NCI-H460 (cell line): ENCODE data around the gene ZBTB37. TPM values are rescaled to one million over a fixed set of nuclear protein-coding genes. Genes with fewer than 3 reads are reported as not detected.
A peak's percentile ranks its signal among the peaks of the same experiment; 100 is the strongest.
"Not testable (repeated sequence)": the region's sequence is repeated elsewhere in the genome, so short reads cannot be mapped to it uniquely, and the experiment has no call there.

Experiments
- DNase-seq: peaks from one replicate; pipeline ENCODE4 v3.0.0-alpha.2; 2016; ENCODE audit warnings: low read depth; ENCODE audit errors: extremely low read depth
- total RNA-seq: library from RNA; depleted of rRNA; stranded (reverse); fragments of >200 nt; shearing (Covaris generic); gene quantifications from 2 replicates; pipeline ENCODE4 v1.2.3, GENCODE V29; 2014

Gene ZBTB37
- total RNA-seq, 1 experiment from 2014 or later: 14.3 TPM

DNA sequence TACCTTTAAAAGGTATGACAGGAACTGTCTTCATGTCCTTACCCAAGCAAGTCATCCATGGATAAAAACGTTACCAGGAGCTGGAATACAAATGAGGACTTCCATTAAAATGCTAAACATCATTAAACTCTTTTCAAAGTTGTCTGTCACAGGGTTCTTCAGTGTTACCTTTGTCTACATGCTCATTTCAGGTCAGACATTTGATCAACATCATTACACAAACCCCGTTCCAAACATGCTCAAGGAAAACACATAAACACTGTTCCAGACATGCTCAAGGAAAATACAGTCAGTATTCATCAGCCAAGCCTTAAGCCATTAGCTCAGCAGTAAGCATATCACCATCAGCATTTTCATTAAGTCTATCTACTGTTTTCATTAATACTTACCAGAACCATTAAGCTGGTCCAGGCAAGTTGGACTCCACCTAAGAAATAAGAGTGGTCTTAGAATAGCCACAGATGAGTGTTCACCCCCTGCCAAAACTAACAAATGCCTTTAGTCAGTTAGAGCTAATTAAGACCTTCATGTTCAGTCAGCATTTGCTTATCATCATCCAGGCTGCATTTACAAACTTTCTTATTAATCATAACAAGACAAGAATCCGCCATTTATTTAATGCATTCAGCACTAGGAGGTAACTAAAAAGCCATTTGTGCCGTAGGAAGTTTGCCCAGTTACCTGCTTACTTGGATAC, 2.6 kb upstream of the ZBTB37 start:
- no peak for DNase-seq

GRCh38 chr1:173866413-173867115, 1.6 kb upstream of the ZBTB37 start:
- no peak for DNase-seq

- DNase-seq: no peak
Observed at GRCh38 chr1:173867141-173867752, 933 bp upstream of the ZBTB37 start.

DNA sequence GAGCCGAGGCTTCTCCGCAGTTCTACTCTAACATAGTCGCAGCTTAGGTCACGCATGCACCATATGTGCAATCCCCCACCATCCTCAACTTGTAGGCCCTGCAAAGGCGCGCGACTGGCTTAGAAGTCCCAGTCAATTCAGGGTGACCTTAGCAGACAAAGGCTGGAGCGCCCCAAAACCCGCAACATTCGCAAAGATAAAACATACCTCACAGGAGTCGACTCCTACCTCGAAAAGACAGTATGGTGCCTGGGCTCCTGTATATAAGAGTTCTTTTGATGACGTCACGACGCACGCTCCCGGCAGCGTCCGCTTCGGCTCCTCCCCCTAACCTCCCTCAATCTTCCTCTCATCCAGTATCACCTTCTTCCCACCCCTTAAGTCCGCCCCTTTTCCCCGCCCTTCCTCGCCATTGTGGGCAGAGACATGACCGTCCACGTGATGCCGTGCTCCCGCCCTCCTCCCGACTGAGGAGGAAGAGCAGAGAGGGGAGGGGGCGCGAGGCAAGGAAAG, 371 bp upstream of the ZBTB37 start, which contains the start of gene GAS5:
TSS of gene GAS5 (minus strand) at position 237 of the 513 bp plus-strand sequence.
- DNase-seq: peak; percentile 100

DNA sequence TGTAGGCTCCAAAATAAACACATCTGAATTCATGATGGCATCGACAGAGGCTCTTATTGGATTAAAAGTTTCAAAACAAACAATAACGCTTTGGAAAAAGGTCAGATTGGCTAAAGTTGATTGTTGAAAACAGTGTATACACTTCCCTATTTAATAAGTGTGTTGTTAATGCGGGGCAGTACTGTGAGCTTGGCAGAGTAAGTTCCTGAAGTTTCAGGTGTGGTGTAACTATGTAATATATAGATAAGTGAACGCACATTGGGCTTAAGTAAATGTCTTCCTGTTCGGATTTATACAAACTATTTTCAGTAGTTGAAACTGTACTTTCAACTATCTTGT, 810 bp downstream of the ZBTB37 start:
- no peak for DNase-seq

GRCh38 chr1:173870252-173871075, 2.3 kb downstream of the ZBTB37 start:
- DNase-seq: no peak

DNA sequence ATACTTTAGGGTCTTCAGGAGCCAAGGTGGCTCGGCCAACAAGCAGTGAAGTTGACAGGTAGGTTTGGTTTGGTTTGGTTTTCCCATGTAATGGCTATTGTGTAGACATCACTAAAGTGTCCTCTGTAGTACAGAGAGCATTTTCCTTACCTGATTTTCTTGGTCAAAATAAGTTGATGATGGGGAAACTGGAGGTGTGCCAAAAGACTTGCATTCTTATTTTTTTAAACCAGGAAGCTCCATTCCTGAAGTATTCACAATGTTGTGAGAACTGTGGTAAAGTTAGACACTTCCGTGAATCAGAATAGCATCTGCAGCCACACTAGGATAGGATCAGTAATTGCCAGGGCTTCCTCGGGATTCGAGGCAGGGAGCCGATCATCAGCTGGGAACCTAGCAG, 2.9 kb downstream of the ZBTB37 start:
- no peak for DNase-seq

- no peak for DNase-seq
Observed at GRCh38 chr1:173871500-173871899, 3.3 kb downstream of the ZBTB37 start.

DNA sequence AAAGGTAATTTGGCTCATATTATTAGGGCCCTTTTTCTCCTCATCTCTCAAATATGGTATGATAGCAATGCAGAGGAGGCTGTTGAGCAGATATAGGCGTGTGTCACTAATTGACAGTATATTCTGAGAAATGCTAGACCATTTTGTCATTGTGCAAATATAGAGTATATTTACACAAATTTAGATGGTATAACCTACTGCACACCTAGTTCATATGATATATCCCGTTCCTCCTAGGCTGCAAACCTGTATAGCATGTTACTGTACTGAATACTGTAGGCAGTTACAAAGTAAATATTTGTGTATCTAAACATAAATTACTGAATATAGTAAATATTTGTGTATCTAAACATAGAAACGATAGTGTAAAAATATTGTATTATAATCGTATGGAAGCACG, 8.6 kb downstream of the ZBTB37 start:
- DNase-seq: no peak

DNA sequence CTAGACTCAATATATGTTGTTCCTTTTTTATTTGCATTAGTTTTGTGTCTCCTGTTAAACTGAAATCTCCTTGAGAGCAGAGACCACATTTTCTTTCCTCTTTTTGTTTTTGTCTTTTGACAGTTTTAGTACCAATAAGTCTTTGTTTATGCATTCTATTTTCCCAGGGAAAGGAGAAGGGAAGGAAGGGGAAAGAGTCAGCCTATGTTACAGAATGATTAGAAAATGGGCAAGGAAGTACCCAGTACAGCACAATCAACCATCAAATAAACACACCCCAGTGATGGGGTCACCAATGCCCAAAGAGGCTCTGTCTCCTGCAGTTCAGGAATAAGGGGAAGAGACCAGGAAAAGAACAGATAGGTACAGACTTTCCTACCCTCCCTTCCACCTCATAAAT, 10.1 kb downstream of the ZBTB37 start:
- no peak for DNase-seq

GRCh38 chr1:173881117-173881516, 12.9 kb downstream of the ZBTB37 start:
- not testable (repeated sequence) for DNase-seq

GRCh38 chr1:173884701-173885100, 16.5 kb downstream of the ZBTB37 start:
- DNase-seq: no peak

DNA sequence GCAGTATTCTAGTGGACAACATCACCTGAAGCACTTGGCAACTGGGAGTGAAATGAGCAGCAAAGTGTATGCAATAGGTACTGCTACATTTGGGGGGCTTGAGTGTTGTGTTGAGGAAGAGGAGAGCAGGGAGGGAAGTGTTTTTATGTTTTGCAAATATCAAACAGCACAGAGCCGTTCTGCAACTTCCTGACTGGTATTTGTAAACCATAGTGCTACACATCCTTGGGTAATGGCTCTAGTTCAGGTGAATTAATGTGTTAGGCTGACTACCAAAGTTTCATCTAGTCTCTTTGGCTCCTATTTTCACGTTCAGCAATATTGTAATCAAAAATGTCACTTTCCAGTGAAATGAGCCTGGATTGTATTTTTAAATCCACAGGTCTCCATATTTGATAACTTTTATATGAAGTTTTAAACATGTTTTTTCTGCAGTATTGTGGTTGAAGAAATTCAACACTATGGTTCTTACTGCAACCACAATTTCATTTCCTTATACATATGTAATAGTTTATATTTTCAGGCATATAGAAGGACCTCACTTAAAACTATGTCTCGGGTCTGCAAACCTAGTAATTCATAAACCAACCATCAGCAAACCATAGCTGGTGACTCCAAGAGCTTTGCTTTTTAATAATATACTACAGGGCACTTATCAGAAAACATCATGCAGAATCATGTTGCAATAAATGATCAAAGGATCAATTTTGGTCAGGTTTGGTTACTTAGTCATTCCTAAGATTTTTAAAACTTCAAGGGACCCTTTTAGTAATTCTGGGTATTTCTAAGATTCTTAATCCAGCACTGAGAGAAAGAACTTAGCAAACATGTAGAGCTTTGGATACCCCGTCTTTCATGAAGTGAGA, 18.8 kb downstream of the ZBTB37 start:
- no peak for DNase-seq

- DNase-seq: no peak
Observed at GRCh38 chr1:173887627-173888026, 19.4 kb downstream of the ZBTB37 start.

GRCh38 chr1:173888749-173889148, 20.6 kb downstream of the ZBTB37 start:
- no peak for DNase-seq

DNA sequence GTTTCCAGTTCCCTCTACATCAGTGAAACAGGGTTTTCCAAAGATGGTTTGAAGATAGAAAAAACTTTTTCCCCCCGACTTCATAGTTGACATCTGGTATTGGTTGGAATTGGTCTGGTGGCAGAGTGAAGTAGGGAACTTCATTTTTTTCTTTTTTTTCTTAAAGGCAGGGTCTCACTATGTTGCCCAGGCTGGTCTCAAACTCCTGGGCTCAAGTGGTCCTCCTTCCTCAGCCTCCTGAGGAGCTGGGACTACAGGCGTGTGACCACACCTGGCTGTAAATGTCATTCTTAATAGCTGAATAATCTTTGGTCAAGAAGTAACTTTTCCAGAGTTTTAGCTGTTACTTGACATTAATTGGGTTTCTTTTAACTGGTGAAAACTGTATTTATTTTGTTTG, 21.7 kb downstream of the ZBTB37 start:
- DNase-seq: no peak

- DNase-seq: no peak
Observed at GRCh38 chr1:173893611-173894010, 25.4 kb downstream of the ZBTB37 start.

DNA sequence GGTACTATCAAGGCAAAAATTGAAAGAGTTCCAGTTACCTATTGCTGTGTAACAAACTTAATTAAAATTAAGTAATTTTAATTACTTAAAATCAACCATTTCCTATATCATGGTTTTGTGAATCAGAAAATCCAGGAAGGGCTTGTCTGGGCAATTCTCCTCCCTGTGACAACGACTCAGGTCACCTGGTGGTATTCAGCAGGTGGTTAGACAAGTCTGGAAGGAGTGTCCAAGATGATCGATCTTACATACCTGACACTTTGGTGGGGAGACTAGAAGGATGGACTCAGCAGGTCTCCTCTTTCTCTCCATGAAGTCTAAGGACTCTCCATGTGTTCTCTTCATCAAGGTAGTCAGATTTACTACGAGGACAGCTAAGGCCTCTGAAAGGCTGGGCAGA, 26.0 kb downstream of the ZBTB37 start:
- no peak for DNase-seq

GRCh38 chr1:173900427-173900826, 32.2 kb downstream of the ZBTB37 start:
- DNase-seq: no peak

- DNase-seq: no peak
Observed at GRCh38 chr1:173900992-173901391, 32.8 kb downstream of the ZBTB37 start.
